GM12875 (cell line): ENCODE data around the gene MCM7.
A peak's percentile ranks its signal among the peaks of the same experiment; 100 is the strongest.

Experiments
- H3K4me3 ChIP-seq: one replicate; pipeline ENCODE4 v1.5.1; 2011; ENCODE audit warnings: low read depth, low read length, control low read depth
- CTCF ChIP-seq: IDR thresholded peaks from 2 replicates; pipeline ENCODE4 v1.5.1; 2011; ENCODE audit warnings: low read depth, mild to moderate bottlenecking, control low read depth, inconsistent platforms, low read length, moderate library complexity, borderline replicate concordance; ENCODE audit not compliant: insufficient read depth

MCM7 gene

GRCh38 chr7:100087055-100087750 is 14.0 kb downstream of the MCM7 start:
- TF ChIP-seq CTCF, result no peak
- no peak overlapping the region for H3K4me3 ChIP-seq

DNA sequence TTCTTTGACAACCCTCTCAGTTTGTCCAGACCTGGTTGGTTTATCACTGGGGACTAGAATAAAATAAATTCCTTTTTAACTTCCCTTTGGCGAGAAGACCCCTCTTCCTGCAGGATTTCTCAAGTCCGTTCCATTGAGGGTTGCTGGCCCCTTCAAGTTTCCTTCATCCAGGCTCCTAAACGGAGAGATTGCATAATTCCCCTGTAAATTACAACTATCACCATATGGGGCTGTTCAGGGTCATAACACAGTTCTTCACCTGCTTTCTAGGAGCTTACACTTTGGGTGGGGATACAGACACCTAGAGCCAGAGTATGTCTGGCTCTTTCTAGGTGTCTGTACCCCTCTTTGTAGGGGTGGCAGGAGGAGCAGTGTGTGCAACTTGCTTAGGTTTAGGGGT is 15.7 kb downstream of the MCM7 start:
- no peak overlapping the region for H3K4me3 ChIP-seq
- no peak for TF ChIP-seq CTCF

DNA sequence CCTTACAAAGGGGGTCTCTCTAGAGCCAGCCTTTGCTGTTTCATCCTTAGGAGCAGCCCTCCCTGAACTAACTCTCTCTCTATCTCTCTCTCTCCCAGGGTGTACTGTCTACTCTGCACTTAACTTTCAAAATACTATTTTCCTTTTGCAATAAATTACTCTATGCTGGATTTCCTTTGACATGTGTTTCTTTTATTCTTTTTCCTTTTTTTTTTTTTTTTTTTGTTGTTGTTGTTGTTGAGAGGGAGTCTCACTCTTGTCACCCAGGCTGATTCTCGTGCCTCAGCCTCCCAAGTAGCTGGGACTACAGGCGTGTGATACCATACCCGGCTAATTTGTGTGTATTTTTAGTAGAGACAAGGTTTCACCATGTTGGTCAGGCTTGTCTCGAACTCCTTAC is 18.2 kb downstream of the MCM7 start:
- TF ChIP-seq CTCF, result no peak
- no peak overlapping the region for H3K4me3 ChIP-seq

- peak; percentile 96 for TF ChIP-seq CTCF
- peak within 1 kb of the TSS; percentile 88 for H3K4me3 ChIP-seq
These were observed 19.6 kb downstream of the MCM7 start, which contains the start of gene ZNF3 for GRCh38 chr7:100081535-100082102. ZNF3 (minus strand) TSS chr7:100081723; CDS start chr7:100077357, 4,366 bp downstream.

DNA sequence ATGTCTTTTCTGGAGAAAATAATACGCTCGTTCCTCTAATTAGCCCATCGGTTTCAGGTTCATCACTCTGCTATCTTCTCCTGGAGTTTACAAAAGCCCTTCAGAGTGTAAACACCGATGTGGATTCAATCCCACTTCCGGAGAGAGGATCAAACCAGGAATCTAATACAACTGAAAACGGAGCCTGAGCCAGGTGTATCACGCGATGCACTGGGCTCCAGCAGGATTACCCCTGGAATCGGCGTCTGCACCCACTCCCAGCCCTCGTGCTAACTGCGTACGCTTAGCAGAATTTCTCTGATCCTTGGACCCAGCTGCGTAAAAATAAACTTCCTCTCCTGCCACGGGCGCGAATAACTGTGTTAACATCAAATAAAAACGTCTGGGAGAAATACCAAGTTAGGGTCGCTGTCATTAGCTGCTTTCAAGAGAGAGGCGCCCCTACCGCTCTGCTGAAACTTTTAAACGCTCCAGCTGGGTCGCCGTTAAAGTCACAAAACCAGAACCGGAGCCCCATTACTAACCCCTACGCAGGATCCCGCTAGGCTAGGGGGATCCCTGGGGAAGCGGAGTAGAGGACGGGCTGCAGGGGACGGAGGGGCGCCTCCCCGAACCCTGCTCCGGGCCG is 20.2 kb downstream of the MCM7 start:
- no peak for TF ChIP-seq CTCF
- H3K4me3 ChIP-seq, result peak overlapping the region; percentile 88

GRCh38 chr7:100079024-100079560 is 22.1 kb downstream of the MCM7 start:
- H3K4me3 ChIP-seq, result no peak overlapping the region
- TF ChIP-seq CTCF, result no peak
